SK-N-SH (cell line): Measurements from ENCODE around the gene KIF11. TPM values are rescaled to one million over a fixed set of nuclear protein-coding genes. Genes with fewer than 3 reads are reported as not detected.

Source experiments
- CTCF ChIA-PET: fragments of 300-600, 350-600 bp; formaldehyde crosslinking; extraction: SDS; loops from one replicate; lab custom pipeline; 2021; lab: Yijun Ruan, JAX
- POLR2A ChIA-PET: fragments of 350-600 bp; sonication (Branson Sonifier 250); formaldehyde crosslinking; extraction: SDS; loops from one replicate; lab custom pipeline; 2020; ENCODE audit warnings: antibody characterized with exemption, inconsistent platforms; lab: Yijun Ruan, JAX
- DNase-seq: peaks from one replicate; pipeline ENCODE4 v3.0.0; 2012
- H2AFZ ChIP-seq: fragments of 200-600 bp; sonication (generic); 2 replicates; pipeline ENCODE4 v1.8.1; 2016; ENCODE audit warnings: antibody characterized with exemption, mild to moderate bottlenecking, low read depth
- H3F3A ChIP-seq: fragments of 200-600 bp; sonication (generic); replicated peaks from 2 replicates; pipeline ENCODE3; 2016; ENCODE audit warnings: antibody characterized with exemption, mild to moderate bottlenecking; ENCODE audit not compliant: insufficient read depth
- H3K27ac ChIP-seq, 2 experiments: fragments of 200-500 bp in 1 of 2; fragments of 200-600 bp in 1 of 2; sonication (Bioruptor generic) in 1 of 2; sonication (generic), shearing (Covaris generic) in 1 of 2; 2 replicates each; pipeline versions ENCODE4 v1.5.1 to v1.6.1; 2014 to 2016; ENCODE audit warnings: low read depth in 2 of 2, inconsistent platforms in 1 of 2, low read length in 1 of 2, mild to moderate bottlenecking in 1 of 2, mixed read lengths in 1 of 2
- H3K27me3 ChIP-seq: fragments of 200-600 bp; sonication (generic), shearing (Covaris generic); 2 replicates; pipeline ENCODE4 v1.6.1; 2016; ENCODE audit warnings: mixed run types; ENCODE audit not compliant: insufficient read depth
- H3K36me3 ChIP-seq, 2 experiments: fragments of 200-500 bp in 1 of 2; fragments of 200-600 bp in 1 of 2; sonication (Bioruptor generic) in 1 of 2; sonication (generic) in 1 of 2; replicated peaks in 1 of 2; 2 replicates each; pipeline versions ENCODE3 to v1.5.1; 2014 to 2016; ENCODE audit warnings: low read length in 1 of 2, mild to moderate bottlenecking in 1 of 2; ENCODE audit not compliant: insufficient read depth in 2 of 2, control insufficient read depth in 1 of 2
- H3K4me1 ChIP-seq, 2 experiments: fragments of 200-500 bp in 1 of 2; fragments of 200-600 bp in 1 of 2; sonication (Bioruptor generic) in 1 of 2; sonication (generic), shearing (Covaris generic) in 1 of 2; 2 replicates each; pipeline versions ENCODE4 v1.5.1 to v1.6.1; 2014 to 2016; ENCODE audit warnings: low read depth in 1 of 2, low read length in 1 of 2, mixed run types in 1 of 2; ENCODE audit not compliant: insufficient read depth in 2 of 2, control insufficient read depth in 1 of 2
- H3K4me2 ChIP-seq: fragments of 200-600 bp; sonication (generic), shearing (Covaris generic); 2 replicates; pipeline ENCODE4 v1.6.1; 2017; ENCODE audit warnings: mixed run types
- H3K4me3 ChIP-seq, 2 experiments: fragments of 200-500 bp in 1 of 2; fragments of 200-600 bp in 1 of 2; sonication (Bioruptor generic) in 1 of 2; sonication (generic), shearing (Covaris generic) in 1 of 2; 2 replicates each; pipeline versions ENCODE4 v1.5.1 to v1.8.1; 2014 to 2016; ENCODE audit warnings: low read depth in 2 of 2, inconsistent platforms in 1 of 2, low read length in 1 of 2, mild to moderate bottlenecking in 1 of 2, mixed read lengths in 1 of 2, moderate library complexity in 1 of 2
- H3K79me2 ChIP-seq: fragments of 200-600 bp; sonication (generic); 2 replicates; pipeline ENCODE4 v1.8.1; 2017; ENCODE audit warnings: mild to moderate bottlenecking; ENCODE audit not compliant: insufficient read depth
- H3K9ac ChIP-seq: fragments of 200-600 bp; sonication (generic); 2 replicates; pipeline ENCODE4 v1.6.1; 2017; ENCODE audit warnings: mixed run types
- H3K9me2 ChIP-seq: fragments of 200-600 bp; sonication (generic); 2 replicates; pipeline ENCODE4 v1.6.1; 2017; ENCODE audit warnings: mixed run types
- H3K9me3 ChIP-seq: fragments of 200-600 bp; sonication (generic); 2 replicates; pipeline ENCODE4 v1.6.1; 2017; ENCODE audit warnings: mixed run types, mild to moderate bottlenecking, moderate library complexity
- H4K20me1 ChIP-seq: fragments of 200-600 bp; sonication (generic); 2 replicates; pipeline ENCODE4 v1.6.1; 2017; ENCODE audit warnings: mild to moderate bottlenecking, mixed run types; ENCODE audit not compliant: insufficient read depth
- CHD2 ChIP-seq: fragments of 150-350 bp; IDR thresholded peaks from 2 replicates; pipeline ENCODE4 v1.6.1; 2018; ENCODE audit warnings: low read length; ENCODE audit not compliant: partially characterized antibody
- ELF1 ChIP-seq: IDR thresholded peaks from 2 replicates; pipeline ENCODE4 v1.4.0; 2012
- EP300 ChIP-seq, 2 experiments: IDR thresholded peaks; 2 replicates each; pipeline versions ENCODE4 v1.4.0 to v1.6.1; 2012; ENCODE audit warnings: borderline replicate concordance in 1 of 2, low read depth in 1 of 2, low read length in 1 of 2
- GABPA ChIP-seq: IDR thresholded peaks from 2 replicates; pipeline ENCODE4 v1.4.0; 2012; ENCODE audit warnings: low read depth, mild to moderate bottlenecking
- JUND ChIP-seq: IDR thresholded peaks from 2 replicates; pipeline ENCODE4 v1.4.0; 2012
- NFIC ChIP-seq: IDR thresholded peaks from 2 replicates; pipeline ENCODE4 v1.4.0; 2012; ENCODE audit warnings: borderline replicate concordance
- RCOR1 ChIP-seq: fragments of 150-350 bp; IDR thresholded peaks from 2 replicates; pipeline ENCODE4 v1.6.1; 2017; ENCODE audit warnings: antibody characterized with exemption, low read length
- SIN3A ChIP-seq: IDR thresholded peaks from 2 replicates; pipeline ENCODE4 v1.6.1; 2012; ENCODE audit warnings: low read depth, mild to moderate bottlenecking, low read length, moderate library complexity, borderline replicate concordance
- TAF1 ChIP-seq: IDR thresholded peaks from 2 replicates; pipeline ENCODE4 v1.6.1; 2012; ENCODE audit warnings: low read depth, mild to moderate bottlenecking, low read length, moderate library complexity, borderline replicate concordance
- TEAD4 ChIP-seq: IDR thresholded peaks from 2 replicates; pipeline ENCODE4 v1.4.0; 2012; ENCODE audit warnings: mild to moderate bottlenecking, borderline replicate concordance; ENCODE audit not compliant: insufficient read depth
- YY1 ChIP-seq: IDR thresholded peaks from 2 replicates; pipeline ENCODE4 v1.4.0; 2012; ENCODE audit warnings: low read depth, mild to moderate bottlenecking
- WGBS: methylation state at CpG from one replicate; pipeline ENCODE4 v1.1.6; 2017; ENCODE audit warnings: low lambda C conversion rate; 5-methylcytosine and 5-hydroxymethylcytosine counted together
- polyA plus RNA-seq, 3 experiments: library from polyadenylated mRNA; depleted of rRNA; stranded (reverse); fragments of >200 nt; gene quantifications; 2 replicates each; pipeline ENCODE4 v1.2.3, GENCODE V29; 2012
- TF ChIP-seq, protein P1 (sequence below): IDR thresholded peaks from 2 replicates; pipeline ENCODE4 v1.4.0; 2012; ENCODE audit warnings: low read depth
- TF ChIP-seq, protein P2 (sequence below): fragments of 200-600 bp; sonication (generic); IDR thresholded peaks from 2 replicates; pipeline ENCODE4 v1.6.1; 2017; ENCODE audit warnings: antibody characterized with exemption, mild to moderate bottlenecking, moderate library complexity
- TF ChIP-seq, protein P3 (sequence below): IDR thresholded peaks from 2 replicates; pipeline ENCODE4; 2012

Gene KIF11
- polyA plus RNA-seq, 1 of the 3 experiments (the other 2 are of a cell fraction) = 4.0 TPM

DNA sequence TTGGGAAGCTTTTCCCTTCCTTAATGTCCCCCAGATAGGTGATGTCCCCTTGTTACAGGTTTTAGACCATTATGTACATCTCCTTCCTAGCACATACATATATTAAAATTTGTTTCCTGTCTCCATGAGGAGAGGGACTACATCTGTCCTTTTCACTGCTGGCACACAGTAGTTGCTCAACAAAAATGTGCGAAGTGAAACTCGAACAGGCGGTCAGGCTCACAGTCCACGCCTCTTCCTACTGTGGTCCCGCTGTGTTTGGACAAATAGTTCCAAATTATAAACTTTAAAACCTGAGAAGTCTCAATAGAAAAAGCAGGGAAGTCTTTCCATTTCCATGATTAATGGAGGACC is 95.6 kb downstream of the KIF11 start:
- Histone ChIP-seq H3F3A (no peaks in the 10 kb centered on the region), H3K4me3 (peak overlapping the region; percentile 59 to 61), H3K27ac (no peak overlapping the region), H3K4me1 (peaks cover 4 to 5% of the 10 kb centered on the region in 2 experiments; a peak in 2 of 4 replicates), H3K9me3 (no peaks in the 10 kb centered on the region), H4K20me1 (no peaks in the 10 kb centered on the region), H3K79me2 (no peaks in the 10 kb centered on the region), H3K27me3 (no peaks in the 10 kb centered on the region), H3K9ac (no peak overlapping the region), H3K36me3 (no peaks in the 10 kb centered on the region), H3K9me2 (no peaks in the 10 kb centered on the region), H3K4me2 (peak overlapping the region; percentile 76), H2AFZ (peak overlapping the region; percentile 79; the same call in 1 of the 2 replicates)
- ChIA-PET POLR2A (no interaction called here), CTCF (no interaction called here)
- TF ChIP-seq GABPA (no peak), RCOR1 (no peak), ELF1 (no peak), TAF1 (no peak), NFIC (no peak), TEAD4 (no peak), EP300 (IDR thresholded peaks at IDR 0.05; ENCODE audit: borderline replicate concordance in 1 of 2, low read depth in 1 of 2, low read length in 1 of 2) (no peak), SIN3A (no peak), JUND (no peak), CHD2 (no peak)
- WGBS = 72% methylated on average over 5 of the region's 5 CpGs
- DNase-seq = no peak

DNA sequence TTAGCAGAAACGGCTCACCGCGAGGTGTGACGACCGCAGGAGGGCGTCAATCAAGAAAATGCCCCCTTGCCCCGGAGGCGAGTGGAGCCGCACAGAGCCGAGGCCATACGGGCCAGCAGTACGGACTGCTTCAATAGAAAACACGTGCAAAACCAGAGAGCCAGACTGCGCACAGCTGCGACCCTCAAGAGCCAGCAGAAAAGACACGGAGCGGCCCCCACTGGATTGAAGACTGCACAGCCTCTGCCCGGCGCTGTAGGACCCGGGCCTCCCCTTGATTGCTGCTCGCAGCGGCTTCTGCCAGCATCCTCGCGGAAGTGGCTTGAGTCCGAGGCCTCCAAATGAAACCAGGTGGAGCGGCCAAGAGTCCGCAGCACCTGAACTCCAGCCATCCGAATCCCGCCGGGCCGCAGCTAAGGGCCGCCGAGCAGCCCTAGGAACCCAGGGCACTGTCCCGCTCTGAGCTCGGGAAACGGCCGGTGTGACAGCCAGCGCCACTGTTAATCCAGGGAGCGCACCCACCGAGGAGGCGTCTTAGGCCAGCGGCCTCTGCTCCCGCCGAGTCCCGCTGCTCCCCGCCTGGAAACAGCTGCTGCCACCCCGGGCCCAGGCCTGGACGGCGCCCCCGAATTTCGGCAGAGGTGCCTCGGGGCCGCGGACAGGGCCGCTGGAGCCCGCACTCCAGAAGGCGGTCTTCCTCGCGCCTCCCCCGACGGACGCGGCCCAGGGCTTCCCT is 96.2 kb downstream of the KIF11 start:
- CTCF ChIA-PET = interaction anchor here (0.8 to 1.1 kb wide), 2 partner anchors 98 to 154 kb away, joined by 3 to 4 read pairs; no protein-coding TSS in a partner anchor
- Histone ChIP-seq H3K27ac (no peak overlapping the region), H3K9ac (peak overlapping the region; percentile 57)

More for the DNA sequence above, 96.2 kb downstream of the KIF11 start:
- H4K20me1 ChIP-seq = no peaks in the 10 kb centered on the region
- DNase-seq = peak; percentile 73
- no peaks in the 10 kb centered on the region for H3K27me3 ChIP-seq
- no peaks in the 10 kb centered on the region for H3K79me2 ChIP-seq
- 12% methylated on average over 26 of the region's 63 CpGs for WGBS
- TF ChIP-seq, protein P1, sequence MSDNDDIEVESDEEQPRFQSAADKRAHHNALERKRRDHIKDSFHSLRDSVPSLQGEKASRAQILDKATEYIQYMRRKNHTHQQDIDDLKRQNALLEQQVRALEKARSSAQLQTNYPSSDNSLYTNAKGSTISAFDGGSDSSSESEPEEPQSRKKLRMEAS = peak; percentile 27; the same call in 1 of the 2 replicates
- TF ChIP-seq YY1 (0 out of 2 replicates have a peak, but pooled peaks have one; percentile 15), ELF1 (0 out of 2 replicates have a peak, but pooled peaks have one; percentile 20)
- TF ChIP-seq, protein P2, sequence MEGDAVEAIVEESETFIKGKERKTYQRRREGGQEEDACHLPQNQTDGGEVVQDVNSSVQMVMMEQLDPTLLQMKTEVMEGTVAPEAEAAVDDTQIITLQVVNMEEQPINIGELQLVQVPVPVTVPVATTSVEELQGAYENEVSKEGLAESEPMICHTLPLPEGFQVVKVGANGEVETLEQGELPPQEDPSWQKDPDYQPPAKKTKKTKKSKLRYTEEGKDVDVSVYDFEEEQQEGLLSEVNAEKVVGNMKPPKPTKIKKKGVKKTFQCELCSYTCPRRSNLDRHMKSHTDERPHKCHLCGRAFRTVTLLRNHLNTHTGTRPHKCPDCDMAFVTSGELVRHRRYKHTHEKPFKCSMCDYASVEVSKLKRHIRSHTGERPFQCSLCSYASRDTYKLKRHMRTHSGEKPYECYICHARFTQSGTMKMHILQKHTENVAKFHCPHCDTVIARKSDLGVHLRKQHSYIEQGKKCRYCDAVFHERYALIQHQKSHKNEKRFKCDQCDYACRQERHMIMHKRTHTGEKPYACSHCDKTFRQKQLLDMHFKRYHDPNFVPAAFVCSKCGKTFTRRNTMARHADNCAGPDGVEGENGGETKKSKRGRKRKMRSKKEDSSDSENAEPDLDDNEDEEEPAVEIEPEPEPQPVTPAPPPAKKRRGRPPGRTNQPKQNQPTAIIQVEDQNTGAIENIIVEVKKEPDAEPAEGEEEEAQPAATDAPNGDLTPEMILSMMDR = 0 out of 2 replicates have a peak, but pooled peaks have one; percentile 22
- TF ChIP-seq, protein P3, sequence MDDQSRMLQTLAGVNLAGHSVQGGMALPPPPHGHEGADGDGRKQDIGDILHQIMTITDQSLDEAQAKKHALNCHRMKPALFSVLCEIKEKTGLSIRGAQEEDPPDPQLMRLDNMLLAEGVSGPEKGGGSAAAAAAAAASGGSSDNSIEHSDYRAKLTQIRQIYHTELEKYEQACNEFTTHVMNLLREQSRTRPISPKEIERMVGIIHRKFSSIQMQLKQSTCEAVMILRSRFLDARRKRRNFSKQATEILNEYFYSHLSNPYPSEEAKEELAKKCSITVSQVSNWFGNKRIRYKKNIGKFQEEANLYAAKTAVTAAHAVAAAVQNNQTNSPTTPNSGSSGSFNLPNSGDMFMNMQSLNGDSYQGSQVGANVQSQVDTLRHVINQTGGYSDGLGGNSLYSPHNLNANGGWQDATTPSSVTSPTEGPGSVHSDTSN = no peak
- POLR2A ChIA-PET = no interaction called here
- peak overlapping the region; percentile 79 for H2AFZ ChIP-seq
- peaks cover 4 to 5% of the 10 kb centered on the region in 2 experiments; a peak in 2 of 4 replicates for H3K4me1 ChIP-seq
- H3F3A ChIP-seq = peaks cover under 1% of the 10 kb centered on the region
- no peaks in the 10 kb centered on the region for H3K9me3 ChIP-seq
- no peaks in the 10 kb centered on the region for H3K9me2 ChIP-seq
- H3K4me2 ChIP-seq = peak overlapping the region; percentile 76
- H3K4me3 ChIP-seq = peak overlapping the region; percentile 59 to 61
- no peaks in the 10 kb centered on the region for H3K36me3 ChIP-seq
